SU-DHL-6 (cell line): Measurements from ENCODE around the gene DLX1.

ENCODE experiments used
- CTCF ChIP-seq: fragments of 200-600 bp; sonication (generic); IDR thresholded peaks from one replicate; pipeline ENCODE4 v1.5.1; 2017; ENCODE audit warnings: antibody characterized with exemption, mild to moderate bottlenecking, low read length, moderate library complexity; ENCODE audit not compliant: insufficient read depth, poor library complexity, severe bottlenecking
- EZH2phosphoT487 ChIP-seq: fragments of 200-600 bp; sonication (generic), shearing (Covaris generic); conservative IDR thresholded peaks from 2 replicates; pipeline ENCODE4 v1.6.1; 2018; ENCODE audit warnings: mild to moderate bottlenecking, antibody characterized with exemption, low read length, moderate library complexity, mixed read lengths

DNA sequence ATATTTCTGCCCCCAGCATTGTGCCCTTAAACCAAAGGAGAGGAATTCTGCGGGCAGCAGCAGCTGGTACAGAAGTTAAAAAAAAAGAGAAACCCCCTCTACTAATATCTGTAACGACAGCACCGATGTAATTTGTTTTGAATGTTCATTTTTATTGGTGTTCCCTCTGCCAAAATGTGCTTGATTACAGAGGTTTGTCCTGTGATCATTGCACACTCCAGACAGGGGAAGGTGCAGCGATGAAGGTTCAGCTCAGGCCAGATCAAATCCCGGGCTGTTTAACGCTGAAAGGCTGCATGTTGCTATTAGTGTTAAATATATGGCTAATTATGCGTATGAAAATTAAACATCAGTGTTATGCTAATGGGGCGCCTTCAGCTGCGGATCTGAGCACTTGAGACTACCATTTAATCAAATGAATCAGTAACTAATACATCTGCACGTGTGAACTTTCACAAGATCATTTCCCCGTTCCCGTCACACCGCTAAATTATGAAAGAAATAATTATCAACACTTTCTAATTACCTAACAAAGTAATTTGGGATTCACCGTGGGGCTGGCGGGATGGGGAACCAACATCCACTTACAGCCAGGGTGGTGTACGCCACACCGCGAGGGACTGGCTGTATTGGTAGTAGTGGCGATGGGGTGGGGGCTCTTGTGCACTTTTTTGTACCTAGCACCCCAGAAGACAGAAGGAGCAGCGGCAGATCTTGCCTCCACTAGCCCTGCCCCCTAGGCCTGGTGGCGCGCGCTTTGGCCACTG, 1.5 kb upstream of the DLX1 start:
- TF ChIP-seq EZH2phosphoT487 (no peak), CTCF (no peak)
